Neutrophil (primary cell): ENCODE measurements around the gene HDLBP.

ENCODE experiments used
- H3K27ac ChIP-seq: fragments of 200-600 bp; sonication (generic); 2 replicates; pipeline ENCODE4 v1.5.1; 2016; ENCODE audit warnings: mild to moderate bottlenecking, moderate library complexity
- H3K27me3 ChIP-seq: fragments of 200-600 bp; sonication (generic); 2 replicates; pipeline ENCODE4 v1.6.0; 2016; ENCODE audit warnings: mild to moderate bottlenecking
- H3K36me3 ChIP-seq: fragments of 200-600 bp; sonication (generic); 2 replicates; pipeline ENCODE4 v1.5.1; 2017
- H3K4me1 ChIP-seq, 2 experiments: fragments of 200-600 bp in 1 of 2; sonication (generic) in 1 of 2; 1 replicate in 1 of 2; 2 replicates in 1 of 2; pipeline versions ENCODE4 v1.5.1 to v1.6.1; 2013 to 2016; ENCODE audit warnings: low read depth in 1 of 2, low read length in 1 of 2, mild to moderate bottlenecking in 1 of 2, moderate library complexity in 1 of 2; ENCODE audit not compliant: control insufficient read depth in 1 of 2, insufficient read depth in 1 of 2
- H3K4me3 ChIP-seq, 2 experiments: fragments of 200-600 bp in 1 of 2; sonication (generic) in 1 of 2; 1 replicate in 1 of 2; 2 replicates in 1 of 2; pipeline ENCODE4 v1.5.1; 2013 to 2016; ENCODE audit warnings: low read depth in 1 of 2, low read length in 1 of 2, mild to moderate bottlenecking in 1 of 2, moderate library complexity in 1 of 2
- H3K9me3 ChIP-seq: fragments of 200-600 bp; sonication (generic); 2 replicates; pipeline ENCODE4 v1.5.1; 2016
- CTCF ChIP-seq: fragments of 200-600 bp; sonication (generic); IDR thresholded peaks from 2 replicates; pipeline ENCODE4 v1.5.1; 2016; ENCODE audit warnings: antibody characterized with exemption

Gene HDLBP

GRCh38 chr2:241289597-241289996, 25.9 kb downstream of the HDLBP start:
- no peak overlapping the region for H3K4me3 ChIP-seq
- H3K27ac ChIP-seq: no peak overlapping the region
- TF ChIP-seq CTCF: no peak
- H3K27me3 ChIP-seq: no peaks in the 10 kb centered on the region
- peaks cover 4% of the 10 kb centered on the region for H3K36me3 ChIP-seq
- H3K4me1 ChIP-seq: no peaks in the 10 kb centered on the region
- no peaks in the 10 kb centered on the region for H3K9me3 ChIP-seq

- H3K36me3 ChIP-seq: peaks cover 4% of the 10 kb centered on the region
- no peak overlapping the region for H3K27ac ChIP-seq
- no peak overlapping the region for H3K4me3 ChIP-seq
- TF ChIP-seq CTCF: no peak
- no peaks in the 10 kb centered on the region for H3K9me3 ChIP-seq
- H3K27me3 ChIP-seq: no peaks in the 10 kb centered on the region
- no peaks in the 10 kb centered on the region for H3K4me1 ChIP-seq
These were observed 26.4 kb downstream of the HDLBP start for GRCh38 chr2:241289053-241289452.

GRCh38 chr2:241288324-241288888, 27.1 kb downstream of the HDLBP start:
- Histone ChIP-seq H3K9me3 (no peaks in the 10 kb centered on the region), H3K4me3 (no peak overlapping the region), H3K27me3 (no peaks in the 10 kb centered on the region), H3K27ac (no peak overlapping the region), H3K4me1 (no peaks in the 10 kb centered on the region), H3K36me3 (peaks cover 4% of the 10 kb centered on the region)
- no peak for TF ChIP-seq CTCF

- Histone ChIP-seq H3K9me3 (no peaks in the 10 kb centered on the region), H3K4me1 (no peaks in the 10 kb centered on the region), H3K27ac (no peak overlapping the region), H3K36me3 (peaks cover 4% of the 10 kb centered on the region), H3K27me3 (no peaks in the 10 kb centered on the region), H3K4me3 (no peak overlapping the region)
- no peak for TF ChIP-seq CTCF
These were observed 29.0 kb downstream of the HDLBP start for GRCh38 chr2:241286348-241287090.

GRCh38 chr2:241285596-241285995, 29.9 kb downstream of the HDLBP start:
- Histone ChIP-seq H3K36me3 (peaks cover 4% of the 10 kb centered on the region), H3K27me3 (no peaks in the 10 kb centered on the region), H3K4me3 (no peak overlapping the region), H3K9me3 (no peaks in the 10 kb centered on the region), H3K27ac (no peak overlapping the region), H3K4me1 (no peaks in the 10 kb centered on the region)
- TF ChIP-seq CTCF: no peak
